ENCODE results near the gene SPACA7.

DNA sequence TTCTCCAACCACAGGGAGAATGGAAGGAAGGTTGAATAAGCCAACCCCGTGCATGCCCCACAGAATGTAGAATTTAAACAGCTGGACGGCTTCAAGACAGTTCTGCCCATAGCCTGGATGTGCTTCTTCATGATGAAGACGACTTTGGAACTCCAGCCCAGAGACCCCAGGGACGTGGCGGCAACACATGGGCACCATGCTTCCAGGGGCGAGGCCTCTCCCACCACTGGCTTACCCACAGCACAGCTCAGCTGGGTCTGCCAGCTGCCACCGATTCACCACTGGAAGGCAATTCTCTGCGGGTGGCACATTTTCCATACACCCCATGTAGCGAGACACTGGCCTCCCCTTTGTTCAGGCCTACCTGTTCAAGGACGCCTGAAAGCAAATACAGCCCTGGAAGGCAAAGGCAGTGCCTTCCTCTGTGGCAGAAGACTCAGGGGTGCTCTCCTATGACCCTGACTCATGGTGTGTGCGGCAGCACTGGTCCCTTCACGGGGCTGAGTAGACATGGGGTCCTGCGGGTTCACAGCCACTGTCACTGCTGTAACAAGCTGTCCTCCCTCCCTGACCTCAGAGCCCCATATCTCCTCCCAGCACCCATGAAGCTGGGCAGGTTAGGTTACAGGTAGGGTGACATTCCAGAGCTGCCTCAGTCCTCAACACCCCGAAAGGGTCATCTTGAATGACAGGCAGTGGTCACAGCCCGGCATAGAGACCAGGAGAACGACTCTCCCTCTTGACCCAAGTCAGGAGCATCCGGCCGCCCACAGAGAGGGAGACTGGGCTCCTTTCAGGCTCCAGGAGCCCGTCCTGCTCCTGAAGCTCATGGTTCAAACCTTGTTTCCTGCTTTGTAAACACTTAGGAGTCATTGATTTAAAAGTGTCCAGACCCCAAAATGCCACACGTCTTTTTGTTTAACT, 72.7 kb downstream of the SPACA7 start:
- TF ChIP-seq, protein P1, sequence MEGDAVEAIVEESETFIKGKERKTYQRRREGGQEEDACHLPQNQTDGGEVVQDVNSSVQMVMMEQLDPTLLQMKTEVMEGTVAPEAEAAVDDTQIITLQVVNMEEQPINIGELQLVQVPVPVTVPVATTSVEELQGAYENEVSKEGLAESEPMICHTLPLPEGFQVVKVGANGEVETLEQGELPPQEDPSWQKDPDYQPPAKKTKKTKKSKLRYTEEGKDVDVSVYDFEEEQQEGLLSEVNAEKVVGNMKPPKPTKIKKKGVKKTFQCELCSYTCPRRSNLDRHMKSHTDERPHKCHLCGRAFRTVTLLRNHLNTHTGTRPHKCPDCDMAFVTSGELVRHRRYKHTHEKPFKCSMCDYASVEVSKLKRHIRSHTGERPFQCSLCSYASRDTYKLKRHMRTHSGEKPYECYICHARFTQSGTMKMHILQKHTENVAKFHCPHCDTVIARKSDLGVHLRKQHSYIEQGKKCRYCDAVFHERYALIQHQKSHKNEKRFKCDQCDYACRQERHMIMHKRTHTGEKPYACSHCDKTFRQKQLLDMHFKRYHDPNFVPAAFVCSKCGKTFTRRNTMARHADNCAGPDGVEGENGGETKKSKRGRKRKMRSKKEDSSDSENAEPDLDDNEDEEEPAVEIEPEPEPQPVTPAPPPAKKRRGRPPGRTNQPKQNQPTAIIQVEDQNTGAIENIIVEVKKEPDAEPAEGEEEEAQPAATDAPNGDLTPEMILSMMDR (conservative IDR thresholded peaks at IDR 0.05; ENCODE audit: low read depth, low read length): no peak
- TF ChIP-seq EZH2 (IDR thresholded peaks at IDR 0.05; ENCODE audit: low read length, unreplicated experiment) (no peak), EZH2phosphoT487 (IDR thresholded peaks at IDR 0.05; ENCODE audit: borderline replicate concordance, low read length) (no peak)
